ENCODE data around the gene SP3.
"Not testable (repeated sequence)": the region's sequence is repeated elsewhere in the genome, so short reads cannot be mapped to it uniquely, and the experiment has no call there.

The SP3 gene

GRCh38 chr2:173896755-173897154, 68.4 kb downstream of the SP3 start:
- Histone ChIP-seq H3K9me3 (ENCODE audit: insufficient read depth, low read length) (no peaks in the 10 kb centered on the region), H3K4me2 (ENCODE audit: low read length) (no peak overlapping the region), H3K9ac (ENCODE audit: low read length) (no peak overlapping the region), H3K79me2 (ENCODE audit: low read length) (no peaks in the 10 kb centered on the region), H3K4me3 (ENCODE audit: low read length) (no peak overlapping the region), H4K20me1 (ENCODE audit: insufficient read depth, low read length) (no peaks in the 10 kb centered on the region), H3K4me1 (ENCODE audit: low read length) (peaks cover 49% of the 10 kb centered on the region), H2AFZ (ENCODE audit: low read depth, low read length) (no peak overlapping the region), H3K27ac (ENCODE audit: low read length) (no peak overlapping the region), H3K36me3 (replicated peaks; ENCODE audit: low read depth, low read length) (no peaks in the 10 kb centered on the region), H3K27me3 (ENCODE audit: low read depth, low read length) (no peaks in the 10 kb centered on the region)
- no peak for TF ChIP-seq EZH2phosphoT487 (IDR thresholded peaks at IDR 0.05; ENCODE audit: low read depth)
- TF ChIP-seq, protein P1, sequence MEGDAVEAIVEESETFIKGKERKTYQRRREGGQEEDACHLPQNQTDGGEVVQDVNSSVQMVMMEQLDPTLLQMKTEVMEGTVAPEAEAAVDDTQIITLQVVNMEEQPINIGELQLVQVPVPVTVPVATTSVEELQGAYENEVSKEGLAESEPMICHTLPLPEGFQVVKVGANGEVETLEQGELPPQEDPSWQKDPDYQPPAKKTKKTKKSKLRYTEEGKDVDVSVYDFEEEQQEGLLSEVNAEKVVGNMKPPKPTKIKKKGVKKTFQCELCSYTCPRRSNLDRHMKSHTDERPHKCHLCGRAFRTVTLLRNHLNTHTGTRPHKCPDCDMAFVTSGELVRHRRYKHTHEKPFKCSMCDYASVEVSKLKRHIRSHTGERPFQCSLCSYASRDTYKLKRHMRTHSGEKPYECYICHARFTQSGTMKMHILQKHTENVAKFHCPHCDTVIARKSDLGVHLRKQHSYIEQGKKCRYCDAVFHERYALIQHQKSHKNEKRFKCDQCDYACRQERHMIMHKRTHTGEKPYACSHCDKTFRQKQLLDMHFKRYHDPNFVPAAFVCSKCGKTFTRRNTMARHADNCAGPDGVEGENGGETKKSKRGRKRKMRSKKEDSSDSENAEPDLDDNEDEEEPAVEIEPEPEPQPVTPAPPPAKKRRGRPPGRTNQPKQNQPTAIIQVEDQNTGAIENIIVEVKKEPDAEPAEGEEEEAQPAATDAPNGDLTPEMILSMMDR (IDR thresholded peaks at IDR 0.05; ENCODE audit: low read depth, low read length), result no peak

- peaks cover 11% of the 10 kb centered on the region for H3K36me3 ChIP-seq (replicated peaks; ENCODE audit: low read depth, low read length)
- H3K9ac ChIP-seq (ENCODE audit: low read length), result 0 out of 2 replicates have a peak overlapping the region, but pooled peaks have one; percentile 4
- peak overlapping the region; percentile 14; the same call in 1 of the 2 replicates for H2AFZ ChIP-seq (ENCODE audit: low read depth, low read length)
- H3K9me3 ChIP-seq (ENCODE audit: insufficient read depth, low read length), result 0 out of 2 replicates have a peak, but pooled peaks cover 10% of the 10 kb centered on the region
- H4K20me1 ChIP-seq (ENCODE audit: insufficient read depth, low read length), result no peaks in the 10 kb centered on the region
- no peaks in the 10 kb centered on the region for H3K79me2 ChIP-seq (ENCODE audit: low read length)
- no peaks in the 10 kb centered on the region for H3K27me3 ChIP-seq (ENCODE audit: low read depth, low read length)
- peak overlapping the region; percentile 19; the same call in 1 of the 2 replicates for H3K4me3 ChIP-seq (ENCODE audit: low read length)
- H3K27ac ChIP-seq (ENCODE audit: low read length), result peak overlapping the region; percentile 44
- H3K4me2 ChIP-seq (ENCODE audit: low read length), result peak overlapping the region; percentile 48
- no peak for TF ChIP-seq EZH2phosphoT487 (IDR thresholded peaks at IDR 0.05; ENCODE audit: low read depth)
- TF ChIP-seq, protein P1 (IDR thresholded peaks at IDR 0.05; ENCODE audit: low read depth, low read length), result no peak
- H3K4me1 ChIP-seq (ENCODE audit: low read length), result peaks cover 18% of the 10 kb centered on the region
Measured at GRCh38 chr2:173892341-173892740, 72.8 kb downstream of the SP3 start.

DNA sequence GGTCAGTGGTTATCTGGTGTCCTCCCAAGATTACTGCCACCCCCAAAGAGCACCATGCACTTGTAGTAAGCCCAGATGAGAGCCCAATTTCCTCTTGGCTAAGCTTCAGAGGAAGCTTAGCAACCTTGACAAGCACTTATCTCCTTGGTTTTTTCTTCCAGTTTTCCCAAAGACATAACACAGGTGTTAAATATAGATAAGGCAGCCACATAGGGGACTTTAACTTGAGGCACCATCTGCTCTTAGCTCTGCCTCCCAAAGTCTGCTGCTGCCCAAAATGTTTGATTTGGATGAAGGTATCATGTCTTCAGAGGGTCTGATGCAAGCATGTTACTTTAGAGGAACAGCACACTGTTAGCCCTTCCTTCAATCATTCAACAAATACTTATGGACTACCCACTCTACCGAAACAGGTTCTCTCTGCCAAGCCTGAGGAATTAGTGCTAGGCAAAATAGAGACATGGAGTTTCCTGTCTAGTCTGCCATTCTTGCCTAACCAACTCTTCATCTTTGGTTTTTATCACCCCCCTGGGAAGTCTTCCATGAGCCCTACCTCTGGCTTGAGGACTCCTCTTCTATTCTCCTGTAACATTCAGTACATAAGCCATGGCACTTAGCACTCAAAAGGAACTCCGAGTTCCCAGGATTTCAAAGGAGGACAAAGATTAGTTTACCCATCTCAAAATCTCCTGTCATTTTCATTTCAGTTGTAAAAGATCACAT, 73.7 kb downstream of the SP3 start:
- Histone ChIP-seq H4K20me1 (ENCODE audit: insufficient read depth, low read length) (no peaks in the 10 kb centered on the region), H3K36me3 (replicated peaks; ENCODE audit: low read depth, low read length) (peaks cover 11% of the 10 kb centered on the region), H3K4me2 (ENCODE audit: low read length) (no peak overlapping the region), H3K9ac (ENCODE audit: low read length) (no peak overlapping the region), H3K9me3 (ENCODE audit: insufficient read depth, low read length) (0 out of 2 replicates have a peak, but pooled peaks cover 10% of the 10 kb centered on the region), H3K4me3 (ENCODE audit: low read length) (no peak overlapping the region), H3K4me1 (ENCODE audit: low read length) (peaks cover 17% of the 10 kb centered on the region), H3K27ac (ENCODE audit: low read length) (no peak overlapping the region), H2AFZ (ENCODE audit: low read depth, low read length) (no peak overlapping the region), H3K27me3 (ENCODE audit: low read depth, low read length) (no peaks in the 10 kb centered on the region), H3K79me2 (ENCODE audit: low read length) (no peaks in the 10 kb centered on the region)
- TF ChIP-seq EZH2phosphoT487 (IDR thresholded peaks at IDR 0.05; ENCODE audit: low read depth), result no peak
- TF ChIP-seq, protein P1 (IDR thresholded peaks at IDR 0.05; ENCODE audit: low read depth, low read length), result no peak

DNA sequence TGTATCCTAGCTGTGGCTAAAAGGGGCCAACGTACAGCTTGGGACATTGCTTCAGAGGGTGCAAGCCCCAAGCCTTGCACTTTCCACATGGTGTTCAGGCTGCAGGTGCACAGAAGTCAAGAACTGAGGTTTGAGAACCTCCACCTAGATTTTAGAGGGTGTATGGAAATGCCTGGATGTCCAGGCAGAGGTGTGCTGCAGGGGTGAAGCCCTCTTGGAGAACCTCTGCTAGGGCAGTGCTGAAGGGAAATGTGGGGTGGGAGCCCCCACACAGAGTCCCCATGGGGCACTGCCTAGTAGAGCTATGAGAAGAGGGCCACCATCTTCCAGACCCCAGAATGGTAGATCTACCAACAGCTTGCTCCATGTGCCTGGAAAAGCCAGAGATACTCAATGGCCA, 75.7 kb downstream of the SP3 start:
- Histone ChIP-seq H3K4me1 (ENCODE audit: low read length) (peaks cover 14% of the 10 kb centered on the region), H3K36me3 (replicated peaks; ENCODE audit: low read depth, low read length) (peaks cover 11% of the 10 kb centered on the region)
- H3K27ac ChIP-seq (ENCODE audit: low read length); H4K20me1 ChIP-seq (ENCODE audit: insufficient read depth, low read length); H3K4me2 ChIP-seq (ENCODE audit: low read length); H3K9ac ChIP-seq (ENCODE audit: low read length); H3K9me3 ChIP-seq (ENCODE audit: insufficient read depth, low read length); H2AFZ ChIP-seq (ENCODE audit: low read depth, low read length); H3K4me3 ChIP-seq (ENCODE audit: low read length); H3K79me2 ChIP-seq (ENCODE audit: low read length); H3K27me3 ChIP-seq (ENCODE audit: low read depth, low read length): not testable (repeated sequence)
